HG02938 (cell line): ENCODE measurements around the gene EIF6.

Experiments
- ATAC-seq: cut with Tn5 transposase; IDR thresholded peaks from one replicate; pipeline ENCODE4 v1.9.1; 2021; ENCODE audit warnings: mild to moderate bottlenecking, moderate library complexity; ENCODE audit not compliant: unreplicated experiment

Gene EIF6

DNA sequence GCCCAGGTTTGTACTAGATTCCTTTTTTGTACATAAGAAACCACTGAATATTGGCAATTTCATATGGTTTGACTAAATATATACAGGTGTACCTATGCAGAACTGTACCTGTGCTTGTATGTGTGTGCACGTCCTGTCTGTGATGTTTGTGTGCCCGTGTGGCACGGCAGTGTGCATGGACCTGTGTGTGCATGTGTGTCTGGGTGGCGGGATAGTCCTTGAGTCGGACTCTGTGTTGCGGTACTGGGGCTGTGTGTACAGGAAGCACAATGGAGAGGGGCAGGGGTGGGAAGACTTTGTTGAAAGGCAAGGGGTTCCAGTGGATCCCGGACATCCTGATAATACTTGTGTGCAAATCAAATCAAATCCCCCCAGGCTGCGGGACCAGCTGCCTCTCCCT, 11.1 kb upstream of the EIF6 start:
- ATAC-seq = no peak

- ATAC-seq = no peak
Measured at GRCh38 chr20:35295058-35295457, 10.5 kb upstream of the EIF6 start.

- ATAC-seq = no peak
Measured at GRCh38 chr20:35294293-35294685, 9.7 kb upstream of the EIF6 start.

GRCh38 chr20:35293303-35294292, 9.0 kb upstream of the EIF6 start:
- ATAC-seq = no peak

DNA sequence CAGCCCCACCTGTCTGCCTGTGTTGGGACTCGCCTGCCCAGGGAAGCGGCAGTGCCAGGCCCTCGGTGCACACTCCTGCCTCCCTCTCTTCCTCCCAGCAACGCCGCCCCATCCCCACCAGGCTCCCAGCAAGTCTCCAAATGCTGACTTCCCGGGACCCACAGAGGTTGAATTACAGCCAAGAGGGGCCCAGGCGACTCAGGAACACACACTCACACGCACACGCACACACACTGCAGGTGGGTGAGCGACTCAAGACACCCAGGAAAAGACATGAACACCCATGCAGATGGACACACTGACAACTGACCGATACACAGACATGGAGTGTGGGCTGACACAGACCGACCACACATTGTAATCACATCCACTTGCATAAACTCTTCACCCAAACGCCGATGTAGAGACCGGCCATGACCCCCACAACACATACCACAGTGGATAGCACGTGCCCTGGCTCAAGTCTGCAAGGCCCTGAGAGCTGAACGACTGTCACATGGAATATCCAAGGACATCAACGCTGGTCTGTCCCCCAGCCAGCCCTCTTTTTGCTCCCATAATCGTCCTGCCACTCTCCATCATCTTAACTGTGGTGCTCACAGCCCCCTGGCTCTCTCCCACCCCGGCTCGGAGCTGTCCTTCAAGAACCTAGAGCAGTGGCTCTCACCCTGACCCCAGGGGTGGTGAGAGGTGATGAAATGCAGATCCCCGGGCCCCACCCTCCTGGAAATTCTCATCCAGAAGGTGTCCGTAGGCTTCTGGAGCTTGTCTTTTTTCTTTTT, 8.1 kb upstream of the EIF6 start:
- no peak for ATAC-seq

- ATAC-seq = no peak
Measured at GRCh38 chr20:35291654-35292503, 7.3 kb upstream of the EIF6 start, which contains the start of gene FAM83C. Gene FAM83C (minus strand): TSS chr20:35292425. CDS start chr20:35292304, 121 bp downstream.

GRCh38 chr20:35290887-35291417, 6.4 kb upstream of the EIF6 start:
- no peak for ATAC-seq

DNA sequence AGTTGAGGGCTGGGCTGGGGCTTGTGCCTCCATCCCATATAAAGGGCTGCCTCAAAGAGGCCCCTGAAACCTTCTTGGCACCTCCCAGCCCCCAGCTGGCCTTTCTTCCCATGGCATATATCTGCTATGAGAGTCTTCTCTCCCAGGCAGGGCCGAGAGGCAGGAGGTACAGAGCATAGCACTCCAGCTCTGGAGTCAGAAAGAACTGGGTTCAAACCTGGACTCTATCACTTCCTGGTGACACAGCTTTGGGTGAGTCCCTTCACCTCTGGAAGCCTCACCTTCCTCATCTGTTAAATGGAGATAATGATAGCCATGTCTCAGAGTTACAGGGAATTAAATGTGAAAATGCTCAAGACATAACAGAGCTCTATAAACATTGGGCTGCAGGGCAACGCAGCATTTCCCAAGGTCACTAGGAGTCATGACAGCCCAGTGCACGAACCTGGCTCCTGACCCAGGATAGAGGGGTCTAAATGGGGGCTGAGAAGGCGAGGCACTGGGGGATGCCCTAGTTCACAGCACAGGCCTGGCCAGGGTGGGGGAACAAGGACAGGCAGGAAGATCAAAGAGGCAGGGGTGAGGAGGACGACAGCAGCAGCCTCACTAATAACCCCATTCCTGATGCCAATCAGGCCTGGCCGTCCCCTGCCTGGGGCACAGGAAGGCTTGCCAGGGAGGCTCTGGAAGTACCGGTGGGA, 5.8 kb upstream of the EIF6 start:
- no peak for ATAC-seq

GRCh38 chr20:35288325-35289060, 3.9 kb upstream of the EIF6 start:
- ATAC-seq = no peak

DNA sequence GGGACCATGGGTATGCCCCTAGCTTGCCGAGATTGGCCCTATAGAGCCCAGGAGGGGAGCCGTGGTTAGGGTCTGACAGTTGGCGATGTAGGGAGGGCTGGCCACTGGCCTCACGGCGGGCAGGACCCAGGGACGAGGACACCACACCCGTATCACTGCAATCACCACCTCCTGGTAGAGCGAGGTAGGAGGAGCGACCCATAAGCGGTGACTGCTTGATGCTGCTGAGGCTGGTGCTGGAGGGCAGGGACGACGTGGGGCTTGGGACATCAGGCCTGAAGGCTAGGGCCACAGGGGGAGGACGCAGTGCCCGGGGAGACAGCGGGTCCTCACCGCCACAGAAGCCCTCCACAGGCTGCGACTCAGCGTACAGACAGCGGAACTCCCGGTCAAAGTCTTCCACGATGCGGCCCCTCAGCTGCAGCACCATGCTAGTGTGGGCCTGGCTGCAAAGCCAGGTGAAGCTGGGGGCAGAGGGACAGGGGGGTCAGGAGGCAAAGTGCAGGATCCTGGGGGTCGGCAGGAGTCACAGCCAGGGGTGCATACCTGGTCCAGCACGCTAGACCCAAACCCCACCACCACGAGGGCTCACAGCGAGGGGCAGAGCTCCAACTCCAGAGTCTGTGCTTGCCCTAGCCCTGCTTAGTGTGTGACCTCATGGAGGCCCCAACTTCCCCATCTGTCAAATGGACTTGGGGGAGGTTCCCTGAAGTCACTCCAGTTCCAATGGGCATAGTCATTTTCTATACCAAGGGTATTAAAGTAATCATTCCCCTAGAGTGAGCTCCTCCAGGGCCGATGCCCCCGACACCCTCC, 3.1 kb upstream of the EIF6 start:
- ATAC-seq = no peak

- no peak for ATAC-seq
Measured at GRCh38 chr20:35286899-35287508, 2.4 kb upstream of the EIF6 start.

- no peak for ATAC-seq
Measured at GRCh38 chr20:35286077-35286898, 1.7 kb upstream of the EIF6 start.

- ATAC-seq = no peak
Measured at GRCh38 chr20:35285806-35286076, 1.2 kb upstream of the EIF6 start.

- ATAC-seq = peak; percentile 11
Measured at GRCh38 chr20:35284992-35285805, 627 bp upstream of the EIF6 start.

- ATAC-seq = peak; percentile 21
Measured at GRCh38 chr20:35283441-35284266, 918 bp downstream of the EIF6 start.
